Fibroblast of lung (primary cell): ENCODE measurements around the gene TMEM89. TPM values are rescaled to one million over a fixed set of nuclear protein-coding genes. Genes with fewer than 3 reads are reported as not detected.

ENCODE experiments used
- DNase-seq, 2 donors: peaks; one replicate each; pipeline versions ENCODE4 v3.0.0 to v3.0.0-alpha.2; 2010; ENCODE audit warnings: low read depth in 2 of 2
- H2AFZ ChIP-seq: 2 replicates; pipeline ENCODE4 v1.5.1; 2012; ENCODE audit warnings: low read length, control low read depth, inconsistent platforms
- H3K27ac ChIP-seq: 2 replicates; pipeline ENCODE4 v1.5.1; 2011; ENCODE audit warnings: low read length, control low read depth; ENCODE audit not compliant: insufficient read depth
- H3K27me3 ChIP-seq: 2 replicates; pipeline ENCODE4 v1.5.1; 2011; ENCODE audit warnings: mild to moderate bottlenecking, low read length; ENCODE audit not compliant: control insufficient read depth, insufficient read depth
- H3K36me3 ChIP-seq: 2 replicates; pipeline ENCODE4 v1.5.1; 2011; ENCODE audit warnings: low read length; ENCODE audit not compliant: control insufficient read depth, insufficient read depth
- H3K4me1 ChIP-seq: 2 replicates; pipeline ENCODE4 v1.5.1; 2011; ENCODE audit warnings: low read length; ENCODE audit not compliant: control insufficient read depth, insufficient read depth; ENCODE audit errors: extremely low read depth
- H3K4me2 ChIP-seq: 2 replicates; pipeline ENCODE4 v1.5.1; 2011; ENCODE audit warnings: low read length, control low read depth; ENCODE audit not compliant: insufficient read depth; ENCODE audit errors: extremely low read depth
- H3K4me3 ChIP-seq, 4 experiments: fragments of 200-600 bp in 1 of 4; sonication (generic) in 1 of 4; replicated peaks in 1 of 4; 2 replicates each; pipeline ENCODE4 v1.5.1; 2011 to 2016; ENCODE audit warnings: low read length in 4 of 4, low read depth in 3 of 4, mild to moderate bottlenecking in 3 of 4, control low read depth in 2 of 4, inconsistent platforms in 1 of 4, mixed read lengths in 1 of 4; ENCODE audit not compliant: insufficient read depth in 1 of 4; ENCODE audit errors: control extremely low read depth in 1 of 4
- H3K79me2 ChIP-seq: 2 replicates; pipeline ENCODE4 v1.5.1; 2012; ENCODE audit warnings: mild to moderate bottlenecking, low read length, inconsistent platforms; ENCODE audit not compliant: control insufficient read depth, insufficient read depth
- H3K9ac ChIP-seq: 2 replicates; pipeline ENCODE4 v1.5.1; 2011; ENCODE audit warnings: mild to moderate bottlenecking, low read length, control low read depth; ENCODE audit not compliant: insufficient read depth
- H3K9me3 ChIP-seq: 2 replicates; pipeline ENCODE4 v1.5.1; 2012; ENCODE audit warnings: low read depth, low read length; ENCODE audit not compliant: control insufficient read depth, insufficient read depth
- H4K20me1 ChIP-seq: 2 replicates; pipeline ENCODE4 v1.5.1; 2011; ENCODE audit warnings: low read length; ENCODE audit not compliant: control insufficient read depth, insufficient read depth; ENCODE audit errors: extremely low read depth
- CTCF ChIP-seq, 2 donors: IDR thresholded peaks in 1 of 2; conservative IDR thresholded peaks in 1 of 2; 1 replicate in 1 of 2; 2 replicates in 1 of 2; pipeline ENCODE4 v1.5.1; 2011 to 2012; ENCODE audit warnings: low read length in 2 of 2, control low read depth in 1 of 2, inconsistent platforms in 1 of 2, low read depth in 1 of 2, mild to moderate bottlenecking in 1 of 2
- EZH2 ChIP-seq: IDR thresholded peaks from 2 replicates; pipeline ENCODE4 v1.5.1; 2012; ENCODE audit warnings: low read length, control low read depth, mild to moderate bottlenecking; ENCODE audit errors: missing control alignments
- polyA plus RNA-seq, 2 donors: library from polyadenylated mRNA; depleted of rRNA in 1 of 2; stranded (reverse) in 1 of 2; unstranded in 1 of 2; fragments of >200 nt; gene quantifications; 2 replicates each; pipeline ENCODE4 v1.2.1, GENCODE V29; 2011 to 2012; ENCODE audit warnings: missing spikeins in 1 of 2
- total RNA-seq: library from RNA; depleted of rRNA; stranded (reverse); fragments of >200 nt; gene quantifications from 2 replicates; pipeline ENCODE4 v1.2.1, GENCODE V29; 2014

TMEM89 gene
- total and polyA plus RNA-seq, 2 donors (not counting 1 experiment from before 2014, with no cell fraction given) = not detected

GRCh38 chr3:48663489-48664312 lies 42.1 kb upstream of the TMEM89 start:
- Histone ChIP-seq H3K9me3 (no peaks in the 10 kb centered on the region), H3K9ac (peak overlapping the region; percentile 85), H3K27me3 (peaks cover 5% of the 10 kb centered on the region), H3K27ac (peak overlapping the region; percentile 91), H3K36me3 (no peaks in the 10 kb centered on the region), H2AFZ (peak overlapping the region; percentile 31), H3K4me2 (peak overlapping the region; percentile 92), H3K79me2 (no peaks in the 10 kb centered on the region), H3K4me1 (peaks cover 7% of the 10 kb centered on the region), H4K20me1 (no peaks in the 10 kb centered on the region), H3K4me3 (peak overlapping the region; percentile 49 to 78 (median 60))
- TF ChIP-seq EZH2 = no peak
- peak; percentile 60 to 71 for TF ChIP-seq CTCF (conservative IDR thresholded peaks at IDR 0.05 in 1 of 2, IDR thresholded peaks at IDR 0.05 in 1 of 2; ENCODE audit: low read depth in 1 of 2, low read length in 2 of 2)
- peak; percentile 98 to 99 for DNase-seq

- TF ChIP-seq CTCF (conservative IDR thresholded peaks at IDR 0.05 in 1 of 2, IDR thresholded peaks at IDR 0.05 in 1 of 2; ENCODE audit: low read depth in 1 of 2, low read length in 2 of 2) (no peak), EZH2 (peak; percentile 42)
- Histone ChIP-seq H3K9ac (peak within 1 kb of the TSS; percentile 85), H3K36me3 (no peaks in the 10 kb centered on the region), H3K27me3 (peaks cover 5% of the 10 kb centered on the region), H3K4me1 (peaks cover 7% of the 10 kb centered on the region), H3K27ac (peak within 1 kb of the TSS; percentile 91), H2AFZ (no peak within 1 kb of the TSS), H4K20me1 (no peaks in the 10 kb centered on the region), H3K4me3 (peak within 1 kb of the TSS; percentile 49 to 78 (median 60)), H3K4me2 (peak within 1 kb of the TSS; percentile 92), H3K79me2 (no peaks in the 10 kb centered on the region), H3K9me3 (no peaks in the 10 kb centered on the region)
- DNase-seq = peak; percentile 90 to 94
Observed at GRCh38 chr3:48662753-48663488, 41.4 kb upstream of the TMEM89 start, which contains the start of gene CELSR3. CELSR3 (minus strand) TSS chr3:48662886; CDS start chr3:48662634, 252 bp downstream.

GRCh38 chr3:48662145-48662752 lies 40.7 kb upstream of the TMEM89 start:
- Histone ChIP-seq H3K27ac (no peak overlapping the region), H3K4me3 (peak overlapping the region in 1 of 4 experiments; percentile 71), H3K27me3 (peaks cover 5% of the 10 kb centered on the region), H3K79me2 (no peaks in the 10 kb centered on the region), H3K9me3 (no peaks in the 10 kb centered on the region), H3K36me3 (no peaks in the 10 kb centered on the region), H2AFZ (no peak overlapping the region), H3K4me2 (peak overlapping the region; percentile 27), H3K9ac (no peak overlapping the region), H4K20me1 (no peaks in the 10 kb centered on the region), H3K4me1 (peaks cover 7% of the 10 kb centered on the region)
- TF ChIP-seq EZH2 (no peak), CTCF (conservative IDR thresholded peaks at IDR 0.05 in 1 of 2, IDR thresholded peaks at IDR 0.05 in 1 of 2; ENCODE audit: low read depth in 1 of 2, low read length in 2 of 2) (no peak)
- DNase-seq = no peak
